22Rv1 (cell line): ENCODE results near the gene RTL1.

ENCODE experiments used
- H3K27ac ChIP-seq: fragments of 450-650 bp; 2 replicates; pipeline ENCODE4 v1.5.1; 2017
- ZFX ChIP-seq: fragments of 450-650 bp; IDR thresholded peaks from 2 replicates; pipeline ENCODE4 v1.6.1; 2017; ENCODE audit warnings: antibody characterized with exemption, borderline replicate concordance
- TF ChIP-seq, protein P1 (sequence below): fragments of 450-650 bp; IDR thresholded peaks from 2 replicates; pipeline ENCODE4 v1.5.1; 2017; ENCODE audit warnings: mild to moderate bottlenecking

RTL1 gene

DNA sequence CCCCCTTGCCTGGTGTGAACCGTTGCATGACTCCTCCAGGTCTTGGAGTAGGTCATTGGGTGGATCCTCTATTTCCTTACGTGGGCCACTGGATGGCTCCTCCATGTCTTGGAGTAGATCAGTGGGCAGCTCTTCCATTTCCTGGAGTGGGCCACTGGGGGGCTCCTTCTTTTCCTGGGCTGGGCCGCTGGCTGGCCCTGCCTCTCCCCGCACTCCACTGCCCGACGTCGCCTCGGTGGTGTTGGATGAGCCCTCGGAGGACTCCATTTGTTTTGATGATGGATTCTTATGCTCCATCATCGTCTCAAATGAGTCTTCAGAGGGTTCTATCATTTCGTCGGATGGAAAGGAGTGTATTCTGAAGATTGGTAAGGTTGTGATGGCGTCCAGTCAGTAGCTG, 19.1 kb downstream of the RTL1 start:
- H3K27ac ChIP-seq, result no peak overlapping the region
- TF ChIP-seq, protein P1, sequence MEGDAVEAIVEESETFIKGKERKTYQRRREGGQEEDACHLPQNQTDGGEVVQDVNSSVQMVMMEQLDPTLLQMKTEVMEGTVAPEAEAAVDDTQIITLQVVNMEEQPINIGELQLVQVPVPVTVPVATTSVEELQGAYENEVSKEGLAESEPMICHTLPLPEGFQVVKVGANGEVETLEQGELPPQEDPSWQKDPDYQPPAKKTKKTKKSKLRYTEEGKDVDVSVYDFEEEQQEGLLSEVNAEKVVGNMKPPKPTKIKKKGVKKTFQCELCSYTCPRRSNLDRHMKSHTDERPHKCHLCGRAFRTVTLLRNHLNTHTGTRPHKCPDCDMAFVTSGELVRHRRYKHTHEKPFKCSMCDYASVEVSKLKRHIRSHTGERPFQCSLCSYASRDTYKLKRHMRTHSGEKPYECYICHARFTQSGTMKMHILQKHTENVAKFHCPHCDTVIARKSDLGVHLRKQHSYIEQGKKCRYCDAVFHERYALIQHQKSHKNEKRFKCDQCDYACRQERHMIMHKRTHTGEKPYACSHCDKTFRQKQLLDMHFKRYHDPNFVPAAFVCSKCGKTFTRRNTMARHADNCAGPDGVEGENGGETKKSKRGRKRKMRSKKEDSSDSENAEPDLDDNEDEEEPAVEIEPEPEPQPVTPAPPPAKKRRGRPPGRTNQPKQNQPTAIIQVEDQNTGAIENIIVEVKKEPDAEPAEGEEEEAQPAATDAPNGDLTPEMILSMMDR, result no peak
- no peak for TF ChIP-seq ZFX

DNA sequence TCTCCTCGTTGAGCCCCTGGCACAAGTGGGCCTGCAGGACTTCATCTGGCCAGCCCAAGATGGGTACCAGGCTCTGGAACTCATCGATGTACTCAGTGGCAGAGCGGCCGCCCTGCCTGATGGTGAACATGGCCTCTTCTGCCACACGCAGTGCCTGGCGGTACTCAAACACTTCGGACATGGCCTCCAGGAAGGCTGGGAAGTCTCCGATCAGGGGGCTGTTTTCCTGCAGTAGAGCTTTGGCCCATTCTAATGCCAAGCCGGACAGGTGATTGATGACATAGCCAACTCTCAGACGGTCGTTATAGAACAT, 19.8 kb downstream of the RTL1 start:
- no peak overlapping the region for H3K27ac ChIP-seq
- no peak for TF ChIP-seq ZFX
- TF ChIP-seq, protein P1, result no peak

GRCh38 chr14:100882991-100883788, 20.3 kb downstream of the RTL1 start:
- no peak for TF ChIP-seq ZFX
- TF ChIP-seq, protein P1, result no peak
- no peak overlapping the region for H3K27ac ChIP-seq

DNA sequence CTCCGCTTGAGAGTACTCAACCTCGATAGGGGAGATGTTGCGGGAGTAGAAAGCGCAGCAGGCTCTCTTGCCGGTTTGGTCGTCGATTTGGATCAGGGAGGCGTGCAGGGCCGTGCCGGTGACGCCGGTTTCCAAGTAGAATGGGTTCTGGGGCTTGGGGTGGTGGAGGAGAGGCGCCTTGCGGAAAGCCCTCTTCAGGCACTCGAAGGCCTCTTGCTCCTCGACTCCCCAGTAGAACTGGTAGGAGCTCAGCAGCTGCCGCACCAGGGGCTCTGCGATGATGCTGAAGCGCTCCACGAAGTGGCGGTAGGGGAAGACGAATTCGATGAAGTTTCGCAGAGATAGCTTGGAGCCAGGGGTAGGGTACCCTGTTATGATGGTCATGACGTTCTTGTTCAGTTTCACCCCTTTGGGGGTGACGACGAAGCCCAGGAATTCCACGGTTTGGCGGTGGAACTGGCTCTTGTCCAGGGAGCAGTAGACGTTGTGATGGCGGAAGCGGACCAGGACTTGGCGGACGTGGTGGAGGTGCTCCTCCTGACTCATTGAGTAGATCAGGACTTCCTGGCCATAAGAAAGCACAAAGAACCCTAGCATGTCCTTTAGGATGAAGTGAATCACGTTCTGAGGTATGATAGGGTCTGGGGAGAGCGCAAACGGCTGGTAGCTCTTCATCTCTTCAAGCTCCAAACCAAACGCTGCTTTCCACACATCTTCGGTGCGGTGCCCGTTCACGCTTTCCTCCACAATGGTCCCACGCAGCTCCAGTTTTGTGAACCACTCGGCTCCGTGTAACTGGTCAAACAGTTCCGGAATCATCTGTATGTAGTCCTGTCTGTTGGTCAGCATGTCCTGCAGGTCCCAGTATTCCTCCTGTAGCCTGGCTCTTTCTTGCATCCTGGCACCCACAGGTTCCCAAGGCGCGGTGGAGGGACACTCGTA, 21.2 kb downstream of the RTL1 start:
- TF ChIP-seq, protein P1, result no peak
- TF ChIP-seq ZFX, result no peak
- no peak overlapping the region for H3K27ac ChIP-seq

DNA sequence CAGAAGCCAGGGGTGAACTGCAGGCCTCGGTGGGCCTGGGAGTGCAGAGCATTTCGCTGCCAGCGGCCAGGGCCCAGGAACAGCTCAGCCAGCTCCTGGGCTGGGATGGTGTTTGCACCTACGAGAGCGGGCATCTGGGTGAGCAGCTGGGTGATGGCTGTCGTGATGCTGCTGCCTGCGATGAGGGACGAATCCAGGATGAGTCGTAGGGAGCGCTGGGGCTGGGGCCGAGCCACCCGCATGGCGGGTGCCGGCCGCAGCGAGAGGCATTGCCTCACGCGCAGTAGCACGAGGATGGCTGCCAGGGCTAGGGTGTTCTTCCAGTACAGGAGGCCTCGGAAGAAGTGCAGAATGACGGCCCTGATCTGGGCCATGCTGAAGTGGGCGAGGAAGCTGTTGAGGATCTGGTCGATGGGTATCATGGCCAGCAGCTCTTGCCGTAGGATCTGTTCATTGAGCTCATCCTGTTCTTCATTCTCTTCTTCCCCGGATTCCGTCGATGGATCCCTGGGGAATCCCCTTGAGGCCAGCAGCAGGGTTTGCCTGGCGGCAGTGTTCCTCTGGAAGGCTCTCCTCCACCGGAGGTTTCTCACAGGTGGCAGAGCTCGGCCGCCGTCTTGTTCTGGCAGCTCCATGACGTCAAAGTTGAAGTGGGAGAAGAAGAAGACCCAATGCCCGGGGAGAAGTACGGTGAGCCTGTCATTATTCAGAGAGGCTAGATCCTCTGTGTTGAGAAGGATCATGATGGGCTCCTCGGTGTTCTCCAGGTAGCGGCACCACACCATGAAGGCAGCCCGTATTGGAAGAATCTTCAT, 22.1 kb downstream of the RTL1 start:
- no peak overlapping the region for H3K27ac ChIP-seq
- TF ChIP-seq, protein P1, result no peak
- no peak for TF ChIP-seq ZFX

DNA sequence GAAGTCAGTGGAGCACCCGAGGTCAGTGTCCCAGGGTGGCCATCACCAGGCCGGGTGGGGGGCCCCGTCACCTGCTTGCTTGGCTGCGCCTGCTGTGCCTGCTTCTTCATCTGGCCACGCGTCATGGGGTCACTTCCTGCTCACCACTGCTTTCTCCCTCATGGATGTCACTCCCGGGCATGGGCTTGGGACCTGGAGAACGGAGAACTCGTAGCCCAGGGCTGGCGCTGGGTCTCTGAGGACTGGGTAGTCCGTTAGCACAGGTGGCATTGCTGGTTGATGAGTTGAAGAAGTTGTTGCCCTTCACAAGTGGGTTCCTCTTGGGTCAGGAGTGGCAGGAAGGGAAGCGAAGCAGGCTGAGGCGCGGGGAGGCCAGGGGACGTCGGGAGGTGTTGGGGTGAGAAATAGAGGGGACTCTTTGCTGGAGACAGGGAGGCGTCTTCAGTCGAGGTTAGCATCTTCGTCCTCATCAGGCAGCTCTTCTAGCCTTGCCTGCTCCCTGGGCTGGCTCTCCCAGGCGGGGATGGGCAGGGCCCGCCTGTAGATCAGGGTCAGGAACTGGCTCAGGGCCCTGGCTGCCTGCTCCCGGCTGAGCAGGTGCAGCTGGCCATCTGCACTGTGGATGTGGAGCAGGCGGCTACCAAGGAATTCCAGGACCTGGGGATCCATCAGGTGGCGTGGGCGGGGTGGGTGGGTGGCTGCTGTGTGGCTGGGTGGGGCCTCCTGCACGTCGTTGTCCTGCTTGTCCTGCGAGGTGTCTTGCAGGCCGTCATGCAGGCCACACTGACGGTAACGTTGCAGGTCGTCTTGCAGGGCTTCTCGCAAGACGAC, 23.0 kb downstream of the RTL1 start:
- TF ChIP-seq, protein P1, result no peak
- no peak for TF ChIP-seq ZFX

More for the DNA sequence above, 23.0 kb downstream of the RTL1 start:
- H3K27ac ChIP-seq, result no peak overlapping the region
